ENCODE data around the gene MPPED2. TPM values are rescaled to one million over a fixed set of nuclear protein-coding genes. Genes with fewer than 3 reads are reported as not detected.

Gene MPPED2
- total RNA-seq, 4 donors from 2014 or later = 0.51 to 19.5 (median 9.3) TPM

- Histone ChIP-seq H3K9me3 (no peaks in the 10 kb centered on the region), H3K4me3 (no peak overlapping the region), H3K4me1 (no peaks in the 10 kb centered on the region), H3K27ac (no peak overlapping the region), H3K36me3 (no peaks in the 10 kb centered on the region), H3K27me3 (no peaks in the 10 kb centered on the region)
- DNase-seq = no peak
- intact Hi-C loops (cut with DNase I; ENCODE audit: low total_unique reads) = no loop called here
- TF ChIP-seq CTCF (IDR thresholded peaks at IDR 0.05) (no peak), POLR2A (IDR thresholded peaks at IDR 0.05) (no peak)
These were observed 7.7 kb downstream of the MPPED2 start for GRCh38 chr11:30578406-30578805.

- Histone ChIP-seq H3K36me3 (no peaks in the 10 kb centered on the region), H3K4me1 (no peaks in the 10 kb centered on the region), H3K27ac (no peak overlapping the region), H3K9me3 (no peaks in the 10 kb centered on the region), H3K27me3 (no peaks in the 10 kb centered on the region), H3K4me3 (no peak overlapping the region)
- no peak for DNase-seq
- no peak for TF ChIP-seq CTCF (IDR thresholded peaks at IDR 0.05)
- intact Hi-C loops (cut with DNase I; ENCODE audit: low total_unique reads) = no loop called here
These were observed 12.2 kb downstream of the MPPED2 start for GRCh38 chr11:30573951-30574350.

GRCh38 chr11:30568931-30569330 is 17.2 kb downstream of the MPPED2 start:
- H3K27me3 ChIP-seq = no peaks in the 10 kb centered on the region
- H3K4me1 ChIP-seq = no peaks in the 10 kb centered on the region
- H3K27ac ChIP-seq = no peak overlapping the region
- H3K9me3 ChIP-seq = no peaks in the 10 kb centered on the region
- intact Hi-C loops (cut with DNase I; ENCODE audit: low total_unique reads) = no loop called here
- no peaks in the 10 kb centered on the region for H3K36me3 ChIP-seq
- TF ChIP-seq CTCF (IDR thresholded peaks at IDR 0.05) (no peak), POLR2A (IDR thresholded peaks at IDR 0.05) (no peak)
- H3K4me3 ChIP-seq = no peak overlapping the region
- DNase-seq = no peak

- Histone ChIP-seq H3K9me3 (no peaks in the 10 kb centered on the region), H3K27ac (peak overlapping the region in 1 of 2 donors; percentile 7), H3K4me3 (no peak overlapping the region), H3K36me3 (no peaks in the 10 kb centered on the region), H3K4me1 (no peaks in the 10 kb centered on the region), H3K27me3 (no peaks in the 10 kb centered on the region)
- intact Hi-C loops (cut with DNase I; ENCODE audit: low total_unique reads) = no loop called here
- TF ChIP-seq POLR2A (IDR thresholded peaks at IDR 0.05) = no peak
- no peak for TF ChIP-seq CTCF (IDR thresholded peaks at IDR 0.05)
- no peak for DNase-seq
These were observed 18.5 kb downstream of the MPPED2 start for GRCh38 chr11:30567644-30568043.

GRCh38 chr11:30567120-30567519 is 19.0 kb downstream of the MPPED2 start:
- H3K4me1 ChIP-seq = no peaks in the 10 kb centered on the region
- H3K36me3 ChIP-seq = no peaks in the 10 kb centered on the region
- H3K4me3 ChIP-seq = no peak overlapping the region
- intact Hi-C loops (cut with DNase I; ENCODE audit: low total_unique reads) = no loop called here
- no peaks in the 10 kb centered on the region for H3K27me3 ChIP-seq
- H3K27ac ChIP-seq = no peak overlapping the region
- TF ChIP-seq POLR2A (IDR thresholded peaks at IDR 0.05) (no peak), CTCF (IDR thresholded peaks at IDR 0.05) (no peak)
- no peaks in the 10 kb centered on the region for H3K9me3 ChIP-seq
- DNase-seq = no peak
